ENCODE measurements around the gene FOXE1. TPM values are rescaled to one million over a fixed set of nuclear protein-coding genes. Genes with fewer than 3 reads are reported as not detected.

The FOXE1 gene
- total RNA-seq, 2 experiments from 2014 or later, result not detected

- Histone ChIP-seq H3K36me3 (ENCODE audit: insufficient read depth, low read length) (no peaks in the 10 kb centered on the region), H3K27me3 (ENCODE audit: control insufficient read depth in 1 of 2, insufficient read depth in 2 of 2, low read length in 2 of 2) (peaks cover 4 to 7% of the 10 kb centered on the region in 2 experiments), H3K4me1 (ENCODE audit: insufficient read depth, low read length) (peaks cover 14% of the 10 kb centered on the region), H3K4me3 (ENCODE audit: low read length) (no peak overlapping the region), H3K27ac (ENCODE audit: low read depth in 1 of 2, low read length in 2 of 2) (no peak overlapping the region), H3K9me3 (ENCODE audit: control insufficient read depth in 1 of 2, insufficient read depth in 1 of 2, low read length in 2 of 2) (no peaks in the 10 kb centered on the region)
- ChIA-PET CTCF (no interaction called here), POLR2A (interaction anchor here (0.7 kb wide), 1 partner anchor 12 kb away, joined by 3 read pairs; no protein-coding TSS in a partner anchor)
- DNase-seq, result no peak
- Mint-ChIP-seq H3K9me3 (no peaks in the 10 kb centered on the region), H3K27ac (no peak overlapping the region), H3K36me3 (ENCODE audit: low read depth) (no peaks in the 10 kb centered on the region), H3K27me3 (peaks cover 49% of the 10 kb centered on the region), H3K4me1 (ENCODE audit: low read depth) (peaks cover 5% of the 10 kb centered on the region), H3K4me3 (no peak overlapping the region)
- no peak for TF ChIP-seq CTCF (IDR thresholded peaks at IDR 0.05)
- no peak for ATAC-seq (ENCODE audit: poor library complexity)
- intact Hi-C loops (cut with DNase I, micrococcal nuclease), result loop anchor here (10.0 kb wide), 3 partner anchors 103 to 997 kb away; partner anchors contain the start of gene GALNT12 (in 1 of the 2)
Measured at GRCh38 chr9:97807681-97808080, 45.3 kb upstream of the FOXE1 start.

- Histone ChIP-seq H3K27me3 (ENCODE audit: control insufficient read depth in 1 of 2, insufficient read depth in 2 of 2, low read length in 2 of 2) (peaks cover 4 to 7% of the 10 kb centered on the region in 2 experiments), H3K4me3 (ENCODE audit: low read length) (no peak overlapping the region), H3K4me1 (ENCODE audit: insufficient read depth, low read length) (peaks cover 9% of the 10 kb centered on the region), H3K9me3 (ENCODE audit: control insufficient read depth in 1 of 2, insufficient read depth in 1 of 2, low read length in 2 of 2) (peaks cover 0 to under 1% of the 10 kb centered on the region in 2 experiments), H3K27ac (ENCODE audit: low read depth in 1 of 2, low read length in 2 of 2) (no peak overlapping the region), H3K36me3 (ENCODE audit: insufficient read depth, low read length) (no peaks in the 10 kb centered on the region)
- no peak overlapping the region for H3K27ac Mint-ChIP-seq
- TF ChIP-seq CTCF (IDR thresholded peaks at IDR 0.05), result no peak
- H3K4me1 Mint-ChIP-seq (ENCODE audit: low read depth), result peaks cover 5% of the 10 kb centered on the region
- no peak overlapping the region for H3K4me3 Mint-ChIP-seq
- ChIA-PET CTCF (interaction anchor here (0.6 kb wide), 1 partner anchor 28 kb away, joined by 3 read pairs; no protein-coding TSS in a partner anchor), POLR2A (no interaction called here)
- no peaks in the 10 kb centered on the region for H3K36me3 Mint-ChIP-seq (ENCODE audit: low read depth)
- intact Hi-C loops (cut with DNase I, micrococcal nuclease), result loop anchor here (10.0 kb wide), 3 partner anchors 104 to 996 kb away; partner anchors contain the start of gene GALNT12 (in 1 of the 2)
- no peak for DNase-seq
- H3K27me3 Mint-ChIP-seq, result peaks cover 49% of the 10 kb centered on the region
- no peaks in the 10 kb centered on the region for H3K9me3 Mint-ChIP-seq
- no peak for ATAC-seq (ENCODE audit: poor library complexity)
Measured at GRCh38 chr9:97808415-97808814, 44.6 kb upstream of the FOXE1 start.

- no peak overlapping the region for H3K4me3 Mint-ChIP-seq
- Histone ChIP-seq H3K36me3 (ENCODE audit: insufficient read depth, low read length) (no peaks in the 10 kb centered on the region), H3K4me3 (ENCODE audit: low read length) (no peak overlapping the region), H3K4me1 (ENCODE audit: insufficient read depth, low read length) (peaks cover 5% of the 10 kb centered on the region), H3K27ac (ENCODE audit: low read depth in 1 of 2, low read length in 2 of 2) (no peak overlapping the region), H3K27me3 (ENCODE audit: control insufficient read depth in 1 of 2, insufficient read depth in 2 of 2, low read length in 2 of 2) (peaks cover 4 to 7% of the 10 kb centered on the region in 2 experiments), H3K9me3 (ENCODE audit: control insufficient read depth in 1 of 2, insufficient read depth in 1 of 2, low read length in 2 of 2) (peaks cover 0 to 5% of the 10 kb centered on the region in 2 experiments)
- H3K36me3 Mint-ChIP-seq (ENCODE audit: low read depth), result no peaks in the 10 kb centered on the region
- no peak overlapping the region for H3K27ac Mint-ChIP-seq
- intact Hi-C loops (cut with DNase I, micrococcal nuclease), result loop anchor here (10.0 kb wide), 3 partner anchors 104 to 996 kb away; partner anchors contain the start of gene GALNT12 (in 1 of the 2)
- DNase-seq (no peak), ATAC-seq (ENCODE audit: poor library complexity) (no peak)
- peaks cover 47% of the 10 kb centered on the region for H3K27me3 Mint-ChIP-seq
- H3K9me3 Mint-ChIP-seq, result no peaks in the 10 kb centered on the region
- H3K4me1 Mint-ChIP-seq (ENCODE audit: low read depth), result peaks cover 3% of the 10 kb centered on the region
- no peak for TF ChIP-seq CTCF (IDR thresholded peaks at IDR 0.05)
- POLR2A ChIA-PET, result interaction anchor here (0.7 kb wide), 1 partner anchor 34 kb away, joined by 3 read pairs; no protein-coding TSS in a partner anchor
- CTCF ChIA-PET, result interaction anchor here (0.6 kb wide), 1 partner anchor 28 kb away, joined by 3 read pairs; no protein-coding TSS in a partner anchor
Measured at GRCh38 chr9:97808972-97809371, 44.1 kb upstream of the FOXE1 start.

Data from CD4-positive, alpha-beta T cell (primary cell).